Measurements from ENCODE around the gene PHF21B. TPM values are rescaled to one million over a fixed set of nuclear protein-coding genes. Genes with fewer than 3 reads are reported as not detected.

The PHF21B gene
- total RNA-seq, 1 experiment from 2014 or later, result 4.5 TPM

- H3K27me3 ChIP-seq (ENCODE audit: control insufficient read depth, insufficient read depth, low read length), result no peaks in the 10 kb centered on the region
- no peak for TF ChIP-seq POLR2AphosphoS5 (IDR thresholded peaks at IDR 0.05; ENCODE audit: low read depth, low read length)
- no peak for TF ChIP-seq REST (IDR thresholded peaks at IDR 0.05; ENCODE audit: insufficient read depth in 1 of 2, low read depth in 2 of 2, low read length in 1 of 2)
- no peak for TF ChIP-seq TCF7L2 (IDR thresholded peaks at IDR 0.05; ENCODE audit: low read depth, low read length)
- no peak for TF ChIP-seq SIN3A (IDR thresholded peaks at IDR 0.05; ENCODE audit: borderline replicate concordance, insufficient read depth, low read depth, low read length)
- TF ChIP-seq CTCF (IDR thresholded peaks at IDR 0.05), result no peak
- H3K9me3 ChIP-seq (ENCODE audit: control insufficient read depth, insufficient read depth, low read depth, low read length), result no peaks in the 10 kb centered on the region
- DNase-seq (ENCODE audit: low read depth, low spot score) (no peak), ATAC-seq (no peak)
- ChIA-PET CTCF (no interaction called here), POLR2A (no interaction called here)
- intact Hi-C loops (cut with micrococcal nuclease; ENCODE audit: unreplicated experiment), result no loop called here
- BruUV-seq (replicated peaks), result no TSS peak
- in situ Hi-C loops (cut with HindIII; ENCODE audit: low pct_unique_long_range_greater_than_20kb, low sequenced_read_pairs), result no loop called here
- no peak overlapping the region for H3K27ac ChIP-seq (ENCODE audit: low read length)
- no peaks in the 10 kb centered on the region for H3K4me1 ChIP-seq (ENCODE audit: control insufficient read depth, insufficient read depth, low read length)
- no peaks in the 10 kb centered on the region for H3K36me3 ChIP-seq (ENCODE audit: control insufficient read depth, insufficient read depth, low read length)
- no peak overlapping the region for H3K4me3 ChIP-seq (ENCODE audit: low read depth in 2 of 2, low read length in 2 of 2)
Observed at GRCh38 chr22:45036154-45036553, 26.3 kb upstream of the PHF21B start.

- DNase-seq (ENCODE audit: low read depth, low spot score) (no peak), ATAC-seq (no peak)
- no peaks in the 10 kb centered on the region; the same call in 1 of the 2 replicates for H3K27me3 ChIP-seq (ENCODE audit: control insufficient read depth, insufficient read depth, low read length)
- TF ChIP-seq POLR2AphosphoS5 (IDR thresholded peaks at IDR 0.05; ENCODE audit: low read depth, low read length) (no peak), TCF7L2 (IDR thresholded peaks at IDR 0.05; ENCODE audit: low read depth, low read length) (no peak), REST (IDR thresholded peaks at IDR 0.05; ENCODE audit: insufficient read depth in 1 of 2, low read depth in 2 of 2, low read length in 1 of 2) (no peak), SIN3A (IDR thresholded peaks at IDR 0.05; ENCODE audit: borderline replicate concordance, insufficient read depth, low read depth, low read length) (no peak), CTCF (IDR thresholded peaks at IDR 0.05) (no peak)
- no peaks in the 10 kb centered on the region for H3K36me3 ChIP-seq (ENCODE audit: control insufficient read depth, insufficient read depth, low read length)
- POLR2A ChIA-PET, result no interaction called here
- in situ Hi-C loops (cut with HindIII; ENCODE audit: low pct_unique_long_range_greater_than_20kb, low sequenced_read_pairs), result no loop called here
- intact Hi-C loops (cut with micrococcal nuclease; ENCODE audit: unreplicated experiment), result no loop called here
- BruUV-seq (replicated peaks), result no TSS peak
- H3K4me3 ChIP-seq (ENCODE audit: low read depth in 2 of 2, low read length in 2 of 2), result no peak overlapping the region
- CTCF ChIA-PET, result interaction anchor here (1.1 kb wide), 1 partner anchor 10 kb away, joined by 5 read pairs; no protein-coding TSS in a partner anchor
- no peaks in the 10 kb centered on the region for H3K4me1 ChIP-seq (ENCODE audit: control insufficient read depth, insufficient read depth, low read length)
- H3K27ac ChIP-seq (ENCODE audit: low read length), result no peak overlapping the region
- H3K9me3 ChIP-seq (ENCODE audit: control insufficient read depth, insufficient read depth, low read depth, low read length), result no peaks in the 10 kb centered on the region
Observed at GRCh38 chr22:45034821-45035220, 25.0 kb upstream of the PHF21B start.
